Vagina (tissue), 2 donors: ENCODE results near the gene NPAS2. TPM values are rescaled to one million over a fixed set of nuclear protein-coding genes. Genes with fewer than 3 reads are reported as not detected.

Source experiments
- DNase-seq, 2 donors: peaks; one replicate each; pipeline ENCODE4 v3.0.0-alpha.2; 2017; ENCODE audit errors: extremely low spot score in 2 of 2
- H3K27ac ChIP-seq: fragments of 200-600 bp; sonication (generic); one replicate; pipeline ENCODE4 v1.5.1; 2019
- H3K27me3 ChIP-seq: fragments of 200-600 bp; sonication (generic); one replicate; pipeline ENCODE4 v1.5.1; 2019
- H3K36me3 ChIP-seq, 2 donors: fragments of 200-600 bp; sonication (generic); one replicate each; pipeline ENCODE4 v1.5.1; 2017 to 2019
- H3K4me1 ChIP-seq: fragments of 200-600 bp; sonication (generic); one replicate; pipeline ENCODE4 v1.5.1; 2019
- H3K4me3 ChIP-seq, 2 donors: fragments of 200-600 bp; sonication (generic); 1 replicate in 1 of 2; 2 replicates in 1 of 2; pipeline ENCODE4 v1.5.1; 2016 to 2019
- H3K9me3 ChIP-seq: fragments of 200-600 bp; sonication (generic); one replicate; pipeline ENCODE4 v1.5.1; 2019
- POLR2A ChIP-seq, 2 donors: fragments of 450-650 bp; IDR thresholded peaks; one replicate each; pipeline ENCODE4 v1.6.1; 2017; ENCODE audit warnings: antibody characterized with exemption in 2 of 2, mild to moderate bottlenecking in 2 of 2, moderate library complexity in 2 of 2
- POLR2AphosphoS5 ChIP-seq, 2 donors: sonication (generic); formaldehyde crosslinking; IDR thresholded peaks; one replicate each; pipeline ENCODE4 v1.9.0; 2017; ENCODE audit warnings: antibody characterized with exemption in 2 of 2, mild to moderate bottlenecking in 2 of 2, low read depth in 1 of 2; ENCODE audit not compliant: insufficient read depth in 1 of 2
- intact Hi-C: fragments of 100-400 bp; cut with DNase I; formaldehyde crosslinking; loops from one replicate; pipeline ENCODE4 v1.15.1; 2023
- total RNA-seq: library from RNA; depleted of rRNA; stranded (reverse); fragments of >200 nt; gene quantifications from one replicate; pipeline ENCODE4 v1.2.3, GENCODE V29; 2016
- TF ChIP-seq, protein P1 (sequence below), 3 experiments: fragments of 450-650 bp in 2 of 3; fragments of 200-600 bp in 1 of 3; sonication (generic) in 1 of 3; IDR thresholded peaks; one replicate each; pipeline ENCODE4 v1.5.1; 2017 to 2019; ENCODE audit warnings: antibody characterized with exemption in 3 of 3, mild to moderate bottlenecking in 2 of 3, moderate library complexity in 2 of 3

Gene NPAS2
- total RNA-seq, 1 donor from 2014 or later: 37.6 TPM

GRCh38 chr2:100893392-100894104, 73.6 kb downstream of the NPAS2 start:
- Histone ChIP-seq H3K9me3 (no peaks in the 10 kb centered on the region), H3K27me3 (no peaks in the 10 kb centered on the region), H3K4me1 (peaks cover 17% of the 10 kb centered on the region), H3K4me3 (no peak overlapping the region), H3K36me3 (no peaks in the 10 kb centered on the region), H3K27ac (no peak overlapping the region)
- intact Hi-C loops: no loop called here
- DNase-seq: no peak
- TF ChIP-seq, protein P1, sequence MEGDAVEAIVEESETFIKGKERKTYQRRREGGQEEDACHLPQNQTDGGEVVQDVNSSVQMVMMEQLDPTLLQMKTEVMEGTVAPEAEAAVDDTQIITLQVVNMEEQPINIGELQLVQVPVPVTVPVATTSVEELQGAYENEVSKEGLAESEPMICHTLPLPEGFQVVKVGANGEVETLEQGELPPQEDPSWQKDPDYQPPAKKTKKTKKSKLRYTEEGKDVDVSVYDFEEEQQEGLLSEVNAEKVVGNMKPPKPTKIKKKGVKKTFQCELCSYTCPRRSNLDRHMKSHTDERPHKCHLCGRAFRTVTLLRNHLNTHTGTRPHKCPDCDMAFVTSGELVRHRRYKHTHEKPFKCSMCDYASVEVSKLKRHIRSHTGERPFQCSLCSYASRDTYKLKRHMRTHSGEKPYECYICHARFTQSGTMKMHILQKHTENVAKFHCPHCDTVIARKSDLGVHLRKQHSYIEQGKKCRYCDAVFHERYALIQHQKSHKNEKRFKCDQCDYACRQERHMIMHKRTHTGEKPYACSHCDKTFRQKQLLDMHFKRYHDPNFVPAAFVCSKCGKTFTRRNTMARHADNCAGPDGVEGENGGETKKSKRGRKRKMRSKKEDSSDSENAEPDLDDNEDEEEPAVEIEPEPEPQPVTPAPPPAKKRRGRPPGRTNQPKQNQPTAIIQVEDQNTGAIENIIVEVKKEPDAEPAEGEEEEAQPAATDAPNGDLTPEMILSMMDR (IDR thresholded peaks at IDR 0.05): no peak
- TF ChIP-seq POLR2AphosphoS5 (IDR thresholded peaks at IDR 0.05; ENCODE audit: insufficient read depth in 1 of 2, low read depth in 1 of 2) (no peak), POLR2A (IDR thresholded peaks at IDR 0.05) (no peak)

DNA sequence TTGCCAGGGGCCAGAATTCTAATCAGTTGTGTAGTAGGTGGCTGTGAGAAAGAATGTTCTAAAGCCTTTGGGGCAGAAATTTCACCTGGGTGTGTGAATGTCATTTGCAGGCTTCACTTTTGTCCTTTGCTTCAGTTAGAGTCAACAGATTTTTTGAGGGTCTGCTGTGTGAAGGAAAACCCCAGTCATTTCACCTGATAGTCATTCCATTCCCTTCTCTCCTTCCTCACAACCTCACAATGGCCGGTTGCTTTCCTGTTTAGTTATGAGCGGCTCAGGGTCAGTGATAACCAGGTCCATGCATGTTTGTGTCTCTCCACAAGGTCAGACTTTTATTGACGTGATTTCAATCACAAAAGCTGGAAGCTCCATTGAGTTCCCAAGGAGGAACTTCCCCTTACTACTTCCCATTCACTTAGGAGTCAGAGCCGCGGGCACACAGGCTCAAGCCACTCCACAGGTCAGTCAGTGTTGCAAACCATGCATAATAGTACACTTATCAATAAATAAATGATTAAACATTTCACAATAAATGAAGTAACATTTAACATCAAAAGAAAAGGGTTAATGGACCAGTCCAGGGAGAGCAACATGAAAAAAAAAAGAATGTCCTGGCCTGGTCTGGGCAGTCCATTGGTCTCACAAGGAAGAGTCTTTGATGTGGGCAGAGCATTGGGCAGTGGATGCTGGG, 74.3 kb downstream of the NPAS2 start:
- no peak for TF ChIP-seq POLR2AphosphoS5 (IDR thresholded peaks at IDR 0.05; ENCODE audit: insufficient read depth in 1 of 2, low read depth in 1 of 2)
- TF ChIP-seq, protein P1 (IDR thresholded peaks at IDR 0.05): no peak
- TF ChIP-seq POLR2A (IDR thresholded peaks at IDR 0.05): no peak
- DNase-seq: no peak
- H3K36me3 ChIP-seq: no peaks in the 10 kb centered on the region
- H3K9me3 ChIP-seq: no peaks in the 10 kb centered on the region
- intact Hi-C loops: no loop called here
- no peaks in the 10 kb centered on the region for H3K27me3 ChIP-seq
- H3K27ac ChIP-seq: no peak overlapping the region
- no peak overlapping the region for H3K4me3 ChIP-seq
- peaks cover 10% of the 10 kb centered on the region for H3K4me1 ChIP-seq

DNA sequence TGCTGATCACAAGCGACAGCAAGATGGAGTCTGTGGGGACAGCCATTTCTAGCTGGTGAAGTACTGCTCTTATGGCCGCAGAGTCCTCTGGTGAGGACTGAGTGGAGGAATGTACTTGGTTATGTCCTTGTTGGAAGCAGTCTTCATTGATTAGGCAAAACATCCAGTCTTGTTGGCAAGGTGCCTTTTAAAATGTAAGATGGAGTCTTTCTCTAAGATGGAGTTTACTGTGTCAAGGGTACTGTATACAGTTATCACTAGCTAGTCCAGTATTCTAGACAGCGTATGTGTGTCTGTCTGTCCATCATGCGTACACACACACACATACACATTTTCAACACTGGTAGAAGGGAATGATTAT, 74.8 kb downstream of the NPAS2 start:
- TF ChIP-seq POLR2AphosphoS5 (IDR thresholded peaks at IDR 0.05; ENCODE audit: insufficient read depth in 1 of 2, low read depth in 1 of 2): no peak
- TF ChIP-seq, protein P1 (IDR thresholded peaks at IDR 0.05): no peak
- no peak for TF ChIP-seq POLR2A (IDR thresholded peaks at IDR 0.05)
- intact Hi-C loops: no loop called here
- no peaks in the 10 kb centered on the region for H3K36me3 ChIP-seq
- peaks cover 10% of the 10 kb centered on the region for H3K4me1 ChIP-seq
- H3K4me3 ChIP-seq: no peak overlapping the region
- no peaks in the 10 kb centered on the region for H3K9me3 ChIP-seq
- H3K27me3 ChIP-seq: no peaks in the 10 kb centered on the region
- no peak for DNase-seq
- H3K27ac ChIP-seq: no peak overlapping the region

GRCh38 chr2:100895402-100895801, 75.5 kb downstream of the NPAS2 start:
- Histone ChIP-seq H3K4me1 (peaks cover 10% of the 10 kb centered on the region), H3K4me3 (no peak overlapping the region), H3K27ac (no peak overlapping the region), H3K9me3 (no peaks in the 10 kb centered on the region), H3K27me3 (no peaks in the 10 kb centered on the region), H3K36me3 (no peaks in the 10 kb centered on the region)
- TF ChIP-seq POLR2AphosphoS5 (IDR thresholded peaks at IDR 0.05; ENCODE audit: insufficient read depth in 1 of 2, low read depth in 1 of 2) (no peak), POLR2A (IDR thresholded peaks at IDR 0.05) (no peak)
- TF ChIP-seq, protein P1 (IDR thresholded peaks at IDR 0.05): no peak
- no peak for DNase-seq
- intact Hi-C loops: no loop called here
